H1 (cell line): ENCODE data around the gene DENND4A. TPM values are rescaled to one million over a fixed set of nuclear protein-coding genes. Genes with fewer than 3 reads are reported as not detected.

Source experiments
- CTCF ChIA-PET: fragments of 300-600 bp; sonication (Branson Sonifier 250); formaldehyde crosslinking; loops from one replicate; lab custom pipeline; 2021; ENCODE audit not compliant: partially characterized antibody; lab: Charles Lee
- POLR2A ChIA-PET: fragments of 300-600 bp; sonication (Branson Sonifier 250); formaldehyde crosslinking; loops from one replicate; lab custom pipeline; 2021; ENCODE audit warnings: inconsistent platforms; ENCODE audit not compliant: partially characterized antibody; lab: Charles Lee
- DNase-seq, 2 experiments: peaks; one replicate each; pipeline versions ENCODE4 v3.0.0 to v3.0.0-alpha.2; 2010 to 2022; ENCODE audit warnings: low spot score in 2 of 2, low read depth in 1 of 2, mixed read lengths in 1 of 2
- FAIRE-seq: peaks from 2 replicates; lab custom pipeline; 2011; peaks lifted over from hg19 to GRCh38; lab: Jason Lieb, UNC
- H2AFZ ChIP-seq: 2 replicates; pipeline ENCODE4 v1.8.1; 2012; ENCODE audit warnings: low read length, inconsistent platforms
- H2AK5ac ChIP-seq: 2 replicates; pipeline ENCODE4 v1.6.1; 2013; ENCODE audit warnings: low read depth, low read length
- H2BK120ac ChIP-seq: replicated peaks from 2 replicates; pipeline ENCODE3; 2013; ENCODE audit warnings: low read depth, low read length, inconsistent platforms
- H2BK12ac ChIP-seq: 2 replicates; pipeline ENCODE4 v1.6.1; 2013; ENCODE audit warnings: low read depth, low read length
- H2BK15ac ChIP-seq: 2 replicates; pipeline ENCODE4 v1.6.1; 2013; ENCODE audit warnings: low read length
- H2BK20ac ChIP-seq: 2 replicates; pipeline ENCODE4 v1.6.1; 2013; ENCODE audit warnings: low read length
- H2BK5ac ChIP-seq: 2 replicates; pipeline ENCODE4 v1.6.1; 2013; ENCODE audit warnings: low read depth, low read length
- H3K14ac ChIP-seq: 2 replicates; pipeline ENCODE4 v1.6.1; 2013; ENCODE audit warnings: inconsistent platforms; ENCODE audit not compliant: insufficient read length
- H3K18ac ChIP-seq: 2 replicates; pipeline ENCODE4 v1.6.1; 2013; ENCODE audit warnings: low read length; ENCODE audit errors: extremely low read depth
- H3K23ac ChIP-seq: 2 replicates; pipeline ENCODE4 v1.6.1; 2013; ENCODE audit warnings: inconsistent platforms; ENCODE audit not compliant: insufficient read length
- H3K23me2 ChIP-seq: 2 replicates; pipeline ENCODE4 v1.6.1; 2013; ENCODE audit warnings: low read depth, low read length
- H3K27ac ChIP-seq: 2 replicates; pipeline ENCODE4 v1.6.1; 2011; ENCODE audit warnings: low read depth, low read length, inconsistent platforms
- H3K27me3 ChIP-seq, 4 experiments: replicated peaks in 1 of 4; 1 replicate in 1 of 4; 2 replicates in 3 of 4; pipeline versions ENCODE4 v1.6.1 to v1.8.1; 2011 to 2013; ENCODE audit warnings: low read length in 3 of 4, mild to moderate bottlenecking in 3 of 4, inconsistent platforms in 2 of 4, mixed read lengths in 2 of 4, moderate library complexity in 1 of 4; ENCODE audit not compliant: control insufficient read depth in 3 of 4, insufficient read depth in 3 of 4; ENCODE audit errors: extremely low read depth in 1 of 4
- H3K36me3 ChIP-seq, 4 experiments: 2 replicates each; pipeline versions ENCODE4 v1.6.1 to v1.8.1; 2011 to 2013; ENCODE audit warnings: mild to moderate bottlenecking in 4 of 4, low read length in 3 of 4, moderate library complexity in 2 of 4, control low read depth in 1 of 4, inconsistent platforms in 1 of 4; ENCODE audit not compliant: insufficient read depth in 4 of 4, control insufficient read depth in 2 of 4
- H3K4ac ChIP-seq: replicated peaks from 2 replicates; pipeline ENCODE3; 2013; ENCODE audit warnings: low read length, low read depth, mixed read lengths, inconsistent platforms; ENCODE audit not compliant: insufficient read length
- H3K4me1 ChIP-seq, 4 experiments: replicated peaks in 1 of 4; 1 replicate in 1 of 4; 2 replicates in 3 of 4; pipeline versions ENCODE4 v1.6.1 to v1.8.1; 2011 to 2013; ENCODE audit warnings: low read length in 3 of 4, inconsistent platforms in 2 of 4, mixed read lengths in 1 of 4; ENCODE audit not compliant: insufficient read depth in 4 of 4, control insufficient read depth in 3 of 4
- H3K4me2 ChIP-seq, 2 experiments: 2 replicates each; pipeline versions ENCODE4 v1.6.1 to v1.8.1; 2011 to 2013; ENCODE audit warnings: low read depth in 2 of 2, low read length in 2 of 2, control low read depth in 1 of 2, inconsistent platforms in 1 of 2, mild to moderate bottlenecking in 1 of 2; ENCODE audit not compliant: insufficient read depth in 1 of 2
- H3K4me3 ChIP-seq, 4 experiments: fragments of 200-600, 300-600 bp in 1 of 4; sonication (generic), shearing (Covaris generic), sonication (Bioruptor Twin) in 1 of 4; 2 replicates each; pipeline versions ENCODE4 v1.5.1 to v1.8.1; 2011 to 2016; ENCODE audit warnings: low read length in 4 of 4, low read depth in 3 of 4, control low read depth in 2 of 4, inconsistent platforms in 2 of 4, mild to moderate bottlenecking in 2 of 4, mixed read lengths in 1 of 4, moderate library complexity in 1 of 4; ENCODE audit not compliant: insufficient read depth in 2 of 4; ENCODE audit errors: extremely low read depth in 1 of 4
- H3K56ac ChIP-seq: replicated peaks from 2 replicates; pipeline ENCODE3; 2013; ENCODE audit warnings: low read depth, mild to moderate bottlenecking, mixed read lengths, low read length, inconsistent platforms; ENCODE audit not compliant: insufficient read length
- H3K79me1 ChIP-seq: 2 replicates; pipeline ENCODE4 v1.6.1; 2013; ENCODE audit warnings: low read depth, low read length, control low read depth
- H3K79me2 ChIP-seq, 2 experiments: 2 replicates each; pipeline versions ENCODE4 v1.6.1 to v1.8.1; 2012 to 2013; ENCODE audit warnings: low read length in 2 of 2, mild to moderate bottlenecking in 2 of 2, inconsistent platforms in 1 of 2; ENCODE audit not compliant: insufficient read depth in 2 of 2, control insufficient read depth in 1 of 2
- H3K9ac ChIP-seq, 4 experiments: replicated peaks in 1 of 4; 1 replicate in 1 of 4; 2 replicates in 3 of 4; pipeline versions ENCODE4 v1.6.1 to v1.8.1; 2011 to 2013; ENCODE audit warnings: low read depth in 3 of 4, low read length in 3 of 4, control low read depth in 2 of 4, mild to moderate bottlenecking in 2 of 4, moderate library complexity in 2 of 4, inconsistent platforms in 1 of 4; ENCODE audit errors: extremely low read depth in 1 of 4
- H3K9me3 ChIP-seq, 2 experiments: 2 replicates each; pipeline versions ENCODE4 v1.6.1 to v1.8.1; 2012 to 2013; ENCODE audit warnings: mild to moderate bottlenecking in 2 of 2, moderate library complexity in 2 of 2, control low read depth in 1 of 2, inconsistent platforms in 1 of 2, low read depth in 1 of 2, low read length in 1 of 2, mixed read lengths in 1 of 2; ENCODE audit not compliant: insufficient read depth in 2 of 2
- H4K20me1 ChIP-seq, 2 experiments: replicated peaks in 1 of 2; 2 replicates each; pipeline versions ENCODE3 to v1.8.1; 2011 to 2013; ENCODE audit warnings: inconsistent platforms in 2 of 2, low read length in 2 of 2, mild to moderate bottlenecking in 1 of 2; ENCODE audit not compliant: insufficient read depth in 2 of 2, control insufficient read depth in 1 of 2
- H4K5ac ChIP-seq: 2 replicates; pipeline ENCODE4 v1.6.1; 2013; ENCODE audit warnings: low read length, low read depth, mixed read lengths, inconsistent platforms; ENCODE audit not compliant: insufficient read length
- H4K8ac ChIP-seq: 2 replicates; pipeline ENCODE4 v1.8.0; 2013; ENCODE audit warnings: mild to moderate bottlenecking, moderate library complexity, low read length, inconsistent platforms; ENCODE audit not compliant: insufficient read depth; ENCODE audit errors: extremely low read depth
- H4K91ac ChIP-seq: replicated peaks from 2 replicates; pipeline ENCODE3; 2013; ENCODE audit warnings: low read length, mixed read lengths, inconsistent platforms; ENCODE audit not compliant: insufficient read length
- SIN3A ChIP-seq, 2 experiments: IDR thresholded peaks in 1 of 2; conservative IDR thresholded peaks in 1 of 2; 2 replicates each; pipeline ENCODE4 v1.6.1; 2011 to 2012; ENCODE audit warnings: low read length in 2 of 2, improper control_type of control experiment in 1 of 2, low read depth in 1 of 2, mild to moderate bottlenecking in 1 of 2
- WGBS, 2 experiments: shearing (Covaris generic) in 1 of 2; methylation state at CpG; one replicate each; pipeline versions ENCODE4 v1.1.6 to v1.1.7; 2013 to 2015; ENCODE audit warnings: low lambda C conversion rate in 2 of 2, mixed read lengths in 2 of 2, inconsistent platforms in 1 of 2, low coverage in 1 of 2, missing lambda C conversion rate in 1 of 2; ENCODE audit not compliant: insufficient replicate concordance in 2 of 2, insufficient coverage in 1 of 2, insufficient read length in 1 of 2; ENCODE audit errors: extremely low coverage in 1 of 2, missing lambda C conversion rate in 1 of 2; 5-methylcytosine and 5-hydroxymethylcytosine counted together
- polyA plus RNA-seq, 7 experiments: library from polyadenylated mRNA; depleted of rRNA in 3 of 7; stranded (reverse) in 5 of 7; unstranded in 2 of 7; fragments of >200 nt in 5 of 7; fragments of 200-250 nt in 2 of 7; gene quantifications; 1 replicate in 5 of 7; 2 replicates in 1 of 7; 4 replicates in 1 of 7; pipeline versions ENCODE4 v1.2.1 to v1.2.3, GENCODE V29; 2011 to 2013; ENCODE audit warnings: missing spikeins in 2 of 7, mixed read lengths in 2 of 7
- total RNA-seq: library from RNA; stranded (reverse); fragmentation: NEBNext Ultra II Directional; extraction: Animal tissue kit (Norgen Biotek cat#: 25700); gene quantifications from 2 replicates; pipeline ENCODE4 v1.2.1, GENCODE V29; 2021

The DENND4A gene
- total and polyA plus RNA-seq, 2 of the 8 experiments (the other 6 are each of a cell fraction or from before 2014, with no cell fraction given), result 1.3 to 4.7 TPM

- Histone ChIP-seq H2BK20ac (no peak overlapping the region), H3K9me3 (no peaks in the 10 kb centered on the region), H3K18ac (no peak overlapping the region), H3K23me2 (no peaks in the 10 kb centered on the region; the same call in 1 of the 2 replicates), H3K27me3 (no peaks in the 10 kb centered on the region), H3K56ac (no peak overlapping the region), H3K36me3 (no peaks in the 10 kb centered on the region), H4K5ac (no peak overlapping the region), H3K4me3 (no peak overlapping the region), H2BK12ac (no peak overlapping the region), H3K4me1 (no peaks in the 10 kb centered on the region), H4K20me1 (no peaks in the 10 kb centered on the region), H4K8ac (no peak overlapping the region), H2AK5ac (no peak overlapping the region), H2BK15ac (no peak overlapping the region), H3K14ac (no peak overlapping the region), H2BK5ac (no peak overlapping the region), H4K91ac (no peak overlapping the region), H3K79me2 (no peaks in the 10 kb centered on the region), H3K79me1 (no peaks in the 10 kb centered on the region), H3K9ac (no peak overlapping the region), H2BK120ac (no peak overlapping the region), H3K23ac (no peak overlapping the region), H3K4me2 (no peak overlapping the region), H3K27ac (no peak overlapping the region), H2AFZ (no peak overlapping the region), H3K4ac (no peak overlapping the region)
- POLR2A ChIA-PET, result no interaction called here
- no peak for DNase-seq
- no peak for FAIRE-seq
- CTCF ChIA-PET, result interaction anchor here (0.6 to 1.2 kb wide), 2 partner anchors 51 to 65 kb away, joined by 3 read pairs; no protein-coding TSS in a partner anchor
- 93% methylated on average over 9 of the region's 9 CpGs; no CpG with 5 or more reads in 1 of the 2 experiments for WGBS, 2 experiments
- TF ChIP-seq SIN3A (conservative IDR thresholded peaks at IDR 0.05 in 1 of 2, IDR thresholded peaks at IDR 0.05 in 1 of 2; ENCODE audit: low read depth in 1 of 2, low read length in 2 of 2), result no peak
Observed at GRCh38 chr15:65771870-65772269, 20.2 kb downstream of the DENND4A start.
